ENCODE measurements around the gene KHNYN.

DNA sequence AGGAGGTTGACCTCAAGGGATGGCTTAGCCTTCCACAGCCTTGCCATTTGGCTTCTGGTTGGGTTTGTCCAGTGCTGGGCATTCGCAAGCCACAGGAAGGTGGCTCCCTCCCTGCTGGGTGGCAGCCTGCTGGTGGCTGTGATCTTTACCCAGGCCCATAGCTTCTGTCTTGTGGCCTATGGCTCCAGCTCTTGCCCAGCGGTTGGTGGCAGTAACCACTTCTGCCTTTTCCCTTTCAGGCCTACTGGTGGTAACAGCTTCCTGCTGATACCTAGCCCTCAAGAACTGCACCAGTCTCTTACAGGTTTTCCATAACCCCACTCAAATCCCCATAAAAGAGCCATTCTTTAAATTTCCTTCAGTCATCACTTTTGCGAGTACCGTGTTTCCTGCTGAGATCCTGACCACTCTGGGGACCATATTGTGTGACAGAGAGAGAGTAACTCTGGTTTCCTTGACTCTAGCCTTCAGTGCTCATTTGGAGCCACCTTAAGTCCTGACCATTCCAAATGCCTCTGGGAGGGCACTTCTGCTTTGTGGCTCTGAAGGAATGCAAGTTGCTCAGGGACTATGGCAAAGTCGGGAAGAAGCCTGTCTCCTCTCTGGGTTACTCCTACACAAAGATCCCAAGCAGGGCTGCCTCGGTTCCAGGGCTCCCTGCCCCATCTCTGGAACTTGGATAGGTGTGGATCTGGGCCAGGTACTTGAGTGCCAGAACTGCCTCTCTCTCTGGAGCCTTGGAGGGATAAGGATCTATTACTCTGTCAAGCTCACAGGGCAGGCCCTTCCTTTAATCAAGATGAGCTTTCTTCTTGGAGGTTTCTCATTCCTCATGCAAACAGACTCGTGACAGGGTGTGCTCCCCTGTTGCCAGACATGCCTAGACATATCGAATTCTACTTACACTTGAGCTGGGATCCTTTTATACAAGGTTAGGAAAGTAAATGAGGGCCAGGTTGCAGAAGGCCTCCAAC is 33.9 kb upstream of the KHNYN start:
- TF ChIP-seq POLR2A (IDR thresholded peaks at IDR 0.05), result no peak
- TF ChIP-seq, protein P1, sequence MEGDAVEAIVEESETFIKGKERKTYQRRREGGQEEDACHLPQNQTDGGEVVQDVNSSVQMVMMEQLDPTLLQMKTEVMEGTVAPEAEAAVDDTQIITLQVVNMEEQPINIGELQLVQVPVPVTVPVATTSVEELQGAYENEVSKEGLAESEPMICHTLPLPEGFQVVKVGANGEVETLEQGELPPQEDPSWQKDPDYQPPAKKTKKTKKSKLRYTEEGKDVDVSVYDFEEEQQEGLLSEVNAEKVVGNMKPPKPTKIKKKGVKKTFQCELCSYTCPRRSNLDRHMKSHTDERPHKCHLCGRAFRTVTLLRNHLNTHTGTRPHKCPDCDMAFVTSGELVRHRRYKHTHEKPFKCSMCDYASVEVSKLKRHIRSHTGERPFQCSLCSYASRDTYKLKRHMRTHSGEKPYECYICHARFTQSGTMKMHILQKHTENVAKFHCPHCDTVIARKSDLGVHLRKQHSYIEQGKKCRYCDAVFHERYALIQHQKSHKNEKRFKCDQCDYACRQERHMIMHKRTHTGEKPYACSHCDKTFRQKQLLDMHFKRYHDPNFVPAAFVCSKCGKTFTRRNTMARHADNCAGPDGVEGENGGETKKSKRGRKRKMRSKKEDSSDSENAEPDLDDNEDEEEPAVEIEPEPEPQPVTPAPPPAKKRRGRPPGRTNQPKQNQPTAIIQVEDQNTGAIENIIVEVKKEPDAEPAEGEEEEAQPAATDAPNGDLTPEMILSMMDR (IDR thresholded peaks at IDR 0.05), result no peak
